Colonic mucosa (tissue), 4 donors: ENCODE measurements around the gene BGN. TPM values are rescaled to one million over a fixed set of nuclear protein-coding genes. Genes with fewer than 3 reads are reported as not detected.

ENCODE experiments used
- DNase-seq: peaks from one replicate; pipeline ENCODE4 v3.0.0-alpha.2; 2020
- H3K27ac ChIP-seq: fragments of 200-600 bp; one replicate; pipeline ENCODE4 v1.8.0; 2021
- H3K27me3 ChIP-seq: fragments of 200-600 bp; one replicate; pipeline ENCODE4 v1.8.0; 2021
- H3K36me3 ChIP-seq: fragments of 200-600 bp; one replicate; pipeline ENCODE4 v1.8.0; 2021
- H3K4me1 ChIP-seq: fragments of 200-600 bp; one replicate; pipeline ENCODE4 v1.8.0; 2021; ENCODE audit warnings: mild to moderate bottlenecking
- H3K4me3 ChIP-seq: fragments of 200-600 bp; one replicate; pipeline ENCODE4 v1.8.0; 2021
- H3K9ac ChIP-seq, 2 donors: one replicate each; pipeline ENCODE4 v1.7.0; 2013; ENCODE audit warnings: control low read depth in 2 of 2, low read depth in 2 of 2, low read length in 2 of 2
- H3K9me3 ChIP-seq: fragments of 200-600 bp; one replicate; pipeline ENCODE4 v1.8.0; 2021
- intact Hi-C: fragments of 100-400 bp; cut with DNase I; formaldehyde crosslinking; loops from one replicate; pipeline ENCODE4 v1.14.1; 2022
- total RNA-seq, 2 donors: library from RNA; stranded (reverse); fragmentation: NEBNext Ultra II Directional in 1 of 2; extraction: Animal tissue kit (Norgen Biotek cat#: 25700) in 1 of 2; gene quantifications; one replicate each; pipeline ENCODE4 v1.2.1, GENCODE V29; 2021
- TF ChIP-seq, protein P1 (sequence below): fragments of 200-600 bp; IDR thresholded peaks from one replicate; pipeline ENCODE4 v1.8.0; 2022; ENCODE audit warnings: antibody characterized with exemption, mild to moderate bottlenecking
- donor health status: healthy.
- donor health status: DM: no; HTN: no; CAD: no.
- donor health status: DM: no; HTN: no; CAD: no.

The BGN gene
- total RNA-seq, 2 donors from 2014 or later = 6.0 to 11.4 TPM

DNA sequence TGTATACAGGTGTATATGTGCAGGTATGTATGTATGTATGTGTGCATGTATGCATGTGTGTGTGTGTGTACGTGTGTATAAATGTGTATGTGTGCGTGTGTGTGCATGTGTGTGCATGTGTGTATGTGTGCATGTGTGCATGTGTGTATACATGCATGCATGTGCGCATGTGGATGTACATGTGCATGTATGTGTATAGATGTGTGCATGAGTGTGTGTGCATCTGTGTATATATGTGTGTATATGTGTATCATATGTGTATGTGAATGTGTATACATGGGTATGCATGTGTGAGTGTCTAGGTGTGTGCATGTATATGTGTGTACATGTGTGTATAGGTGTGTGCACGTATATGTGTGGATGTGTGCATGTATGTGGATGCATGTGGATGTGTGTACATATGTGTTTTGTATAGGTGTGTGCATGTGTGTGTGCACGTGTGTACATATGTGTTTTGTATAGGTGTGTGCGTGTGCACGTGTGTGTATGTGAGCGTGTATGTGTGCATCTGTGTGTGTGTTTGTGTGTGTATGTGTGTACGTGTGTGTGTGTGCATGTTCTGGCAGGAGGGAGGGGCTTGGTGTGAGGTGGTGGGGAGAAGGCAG, 6.0 kb downstream of the BGN start:
- TF ChIP-seq, protein P1, sequence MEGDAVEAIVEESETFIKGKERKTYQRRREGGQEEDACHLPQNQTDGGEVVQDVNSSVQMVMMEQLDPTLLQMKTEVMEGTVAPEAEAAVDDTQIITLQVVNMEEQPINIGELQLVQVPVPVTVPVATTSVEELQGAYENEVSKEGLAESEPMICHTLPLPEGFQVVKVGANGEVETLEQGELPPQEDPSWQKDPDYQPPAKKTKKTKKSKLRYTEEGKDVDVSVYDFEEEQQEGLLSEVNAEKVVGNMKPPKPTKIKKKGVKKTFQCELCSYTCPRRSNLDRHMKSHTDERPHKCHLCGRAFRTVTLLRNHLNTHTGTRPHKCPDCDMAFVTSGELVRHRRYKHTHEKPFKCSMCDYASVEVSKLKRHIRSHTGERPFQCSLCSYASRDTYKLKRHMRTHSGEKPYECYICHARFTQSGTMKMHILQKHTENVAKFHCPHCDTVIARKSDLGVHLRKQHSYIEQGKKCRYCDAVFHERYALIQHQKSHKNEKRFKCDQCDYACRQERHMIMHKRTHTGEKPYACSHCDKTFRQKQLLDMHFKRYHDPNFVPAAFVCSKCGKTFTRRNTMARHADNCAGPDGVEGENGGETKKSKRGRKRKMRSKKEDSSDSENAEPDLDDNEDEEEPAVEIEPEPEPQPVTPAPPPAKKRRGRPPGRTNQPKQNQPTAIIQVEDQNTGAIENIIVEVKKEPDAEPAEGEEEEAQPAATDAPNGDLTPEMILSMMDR = no peak
- intact Hi-C loops = no loop called here
- no peaks in the 10 kb centered on the region for H3K36me3 ChIP-seq
- H3K9me3 ChIP-seq = no peaks in the 10 kb centered on the region
- H3K4me3 ChIP-seq = no peak overlapping the region
- no peaks in the 10 kb centered on the region for H3K27me3 ChIP-seq
- no peak for DNase-seq
- H3K4me1 ChIP-seq = no peaks in the 10 kb centered on the region
- no peak overlapping the region for H3K27ac ChIP-seq
- H3K9ac ChIP-seq = no peak overlapping the region

DNA sequence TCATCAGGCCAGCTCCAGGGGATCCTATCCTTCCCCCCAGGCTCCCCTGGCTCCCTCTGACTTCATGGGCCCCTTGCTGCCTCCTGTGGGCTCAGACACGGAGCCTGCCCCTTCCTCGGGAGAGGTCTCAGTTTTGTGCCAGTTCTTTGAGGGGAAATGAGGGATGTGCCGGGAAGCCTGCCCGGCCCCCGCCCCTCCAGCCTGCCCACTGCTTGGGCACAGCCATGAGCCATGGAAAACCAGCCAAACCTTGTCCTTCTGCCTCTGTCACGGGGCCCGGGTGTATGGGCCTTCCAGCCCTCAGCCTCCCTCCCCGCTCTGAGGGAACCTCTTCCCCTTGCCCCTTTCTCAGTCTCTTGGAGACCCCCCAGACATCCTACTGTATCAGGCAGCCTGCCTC, 6.8 kb downstream of the BGN start:
- Histone ChIP-seq H3K9ac (no peak overlapping the region), H3K9me3 (no peaks in the 10 kb centered on the region), H3K4me3 (no peak overlapping the region), H3K27ac (no peak overlapping the region), H3K4me1 (no peaks in the 10 kb centered on the region), H3K27me3 (no peaks in the 10 kb centered on the region), H3K36me3 (no peaks in the 10 kb centered on the region)
- TF ChIP-seq, protein P1 = no peak
- DNase-seq = no peak
- intact Hi-C loops = no loop called here

DNA sequence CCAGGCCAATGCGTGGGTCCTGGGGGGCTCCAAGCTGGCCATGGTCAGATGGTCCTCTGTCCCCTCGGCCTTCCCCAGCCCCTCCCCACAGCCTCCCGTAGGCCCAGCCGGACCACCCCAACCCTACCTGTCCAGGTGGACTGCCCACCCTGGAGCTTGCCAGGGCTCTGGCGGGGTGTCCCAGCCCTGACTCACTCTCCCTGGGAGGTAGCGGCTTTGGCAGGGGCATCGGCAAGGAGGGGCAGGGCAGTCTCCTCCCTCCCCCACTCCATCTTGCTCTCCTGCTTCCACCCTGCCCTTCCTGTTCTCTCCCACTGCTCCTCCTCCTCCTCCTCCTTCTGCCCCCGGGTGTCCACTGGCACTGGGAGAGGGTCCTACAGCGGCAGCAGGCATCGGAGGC, 7.4 kb downstream of the BGN start:
- H3K9me3 ChIP-seq = no peaks in the 10 kb centered on the region
- intact Hi-C loops = no loop called here
- TF ChIP-seq, protein P1 = no peak
- H3K27ac ChIP-seq = no peak overlapping the region
- H3K9ac ChIP-seq = no peak overlapping the region
- H3K36me3 ChIP-seq = no peaks in the 10 kb centered on the region
- H3K27me3 ChIP-seq = no peaks in the 10 kb centered on the region
- H3K4me1 ChIP-seq = no peaks in the 10 kb centered on the region
- H3K4me3 ChIP-seq = no peak overlapping the region
- DNase-seq = no peak

DNA sequence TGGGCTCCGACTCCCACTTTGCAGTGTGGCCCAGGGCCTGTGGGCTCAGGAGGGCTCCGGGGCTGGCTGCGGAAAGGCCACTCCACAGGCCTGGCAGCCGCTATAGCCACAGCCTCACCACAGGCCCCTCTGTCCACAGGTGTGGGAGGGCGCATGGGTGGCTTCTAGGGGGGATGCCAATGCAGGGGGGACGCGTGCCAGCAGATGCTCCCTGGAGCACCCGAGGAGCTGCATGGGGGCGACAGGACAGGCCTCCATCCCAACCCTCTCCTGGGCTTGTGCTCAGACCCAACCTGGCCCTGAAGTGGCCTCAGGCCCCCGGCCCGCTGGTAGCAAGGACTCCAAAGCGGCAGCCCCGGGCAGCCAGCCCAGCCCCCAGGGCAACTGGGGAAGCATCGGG, 8.0 kb downstream of the BGN start:
- intact Hi-C loops = no loop called here
- DNase-seq = no peak
- TF ChIP-seq, protein P1 = no peak
- H3K4me1 ChIP-seq = no peaks in the 10 kb centered on the region
- no peaks in the 10 kb centered on the region for H3K27me3 ChIP-seq
- no peak overlapping the region for H3K27ac ChIP-seq
- no peak overlapping the region for H3K4me3 ChIP-seq
- H3K36me3 ChIP-seq = no peaks in the 10 kb centered on the region
- H3K9ac ChIP-seq = no peak overlapping the region
- no peaks in the 10 kb centered on the region for H3K9me3 ChIP-seq

DNA sequence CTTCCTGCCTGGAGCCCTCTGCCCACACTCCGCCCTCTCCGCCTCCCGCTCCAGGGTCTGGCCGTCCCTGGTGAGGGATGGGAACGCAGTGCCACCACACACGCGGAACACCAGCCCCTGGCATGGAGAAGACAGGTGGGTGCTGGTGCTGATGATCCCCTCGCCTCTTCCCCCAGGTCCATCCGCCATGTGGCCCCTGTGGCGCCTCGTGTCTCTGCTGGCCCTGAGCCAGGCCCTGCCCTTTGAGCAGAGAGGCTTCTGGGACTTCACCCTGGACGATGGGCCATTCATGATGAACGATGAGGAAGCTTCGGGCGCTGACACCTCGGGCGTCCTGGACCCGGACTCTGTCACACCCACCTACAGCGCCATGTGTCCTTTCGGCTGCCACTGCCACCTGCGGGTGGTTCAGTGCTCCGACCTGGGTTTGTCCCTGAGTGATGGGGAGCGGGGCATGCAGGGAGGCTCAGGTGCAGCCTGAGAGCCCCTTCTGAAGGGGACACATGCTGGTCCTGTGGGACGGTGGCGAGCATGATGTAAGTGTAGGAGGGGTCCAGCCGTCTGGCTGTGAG, 9.8 kb downstream of the BGN start:
- intact Hi-C loops = loop anchor here (5.0 kb wide), 2 partner anchors 472 to 557 kb away; no protein-coding TSS in a partner anchor
- DNase-seq = no peak
- Histone ChIP-seq H3K4me1 (no peaks in the 10 kb centered on the region), H3K27ac (no peak overlapping the region), H3K9me3 (no peaks in the 10 kb centered on the region), H3K9ac (no peak overlapping the region), H3K36me3 (no peaks in the 10 kb centered on the region), H3K27me3 (no peaks in the 10 kb centered on the region), H3K4me3 (no peak overlapping the region)
- TF ChIP-seq, protein P1 = no peak
